Measurements from ENCODE around the gene SMCO2.

SMCO2 gene

DNA sequence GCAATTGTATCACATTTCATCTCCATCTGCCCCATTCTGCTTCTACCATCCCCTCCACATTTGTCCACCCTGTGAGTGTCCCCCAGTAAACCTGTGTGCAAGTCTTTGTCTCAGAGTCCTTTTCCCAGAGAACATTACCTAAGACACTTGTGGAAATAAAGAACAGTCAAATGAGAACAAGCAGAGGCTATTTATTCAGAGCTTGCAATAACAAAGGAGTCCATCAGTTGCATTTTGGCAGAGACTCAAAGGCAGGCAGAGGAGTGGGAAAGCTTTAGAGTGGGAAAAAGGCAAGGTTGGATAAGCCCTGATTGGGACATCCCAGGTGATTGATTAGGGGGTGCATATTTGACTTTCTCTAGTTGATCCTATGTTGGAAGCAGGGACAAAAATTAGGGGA, 59.2 kb downstream of the SMCO2 start:
- POLR2A ChIA-PET: interaction anchor here (0.5 kb wide), 1 partner anchor 18 kb away, joined by 11 read pairs; the partner anchor contains the start of gene PPFIBP1
- CTCF ChIA-PET: interaction anchor here (1.2 kb wide), 1 partner anchor 11 kb away, joined by 3 read pairs; no protein-coding TSS in a partner anchor
- TF ChIP-seq, protein P1, sequence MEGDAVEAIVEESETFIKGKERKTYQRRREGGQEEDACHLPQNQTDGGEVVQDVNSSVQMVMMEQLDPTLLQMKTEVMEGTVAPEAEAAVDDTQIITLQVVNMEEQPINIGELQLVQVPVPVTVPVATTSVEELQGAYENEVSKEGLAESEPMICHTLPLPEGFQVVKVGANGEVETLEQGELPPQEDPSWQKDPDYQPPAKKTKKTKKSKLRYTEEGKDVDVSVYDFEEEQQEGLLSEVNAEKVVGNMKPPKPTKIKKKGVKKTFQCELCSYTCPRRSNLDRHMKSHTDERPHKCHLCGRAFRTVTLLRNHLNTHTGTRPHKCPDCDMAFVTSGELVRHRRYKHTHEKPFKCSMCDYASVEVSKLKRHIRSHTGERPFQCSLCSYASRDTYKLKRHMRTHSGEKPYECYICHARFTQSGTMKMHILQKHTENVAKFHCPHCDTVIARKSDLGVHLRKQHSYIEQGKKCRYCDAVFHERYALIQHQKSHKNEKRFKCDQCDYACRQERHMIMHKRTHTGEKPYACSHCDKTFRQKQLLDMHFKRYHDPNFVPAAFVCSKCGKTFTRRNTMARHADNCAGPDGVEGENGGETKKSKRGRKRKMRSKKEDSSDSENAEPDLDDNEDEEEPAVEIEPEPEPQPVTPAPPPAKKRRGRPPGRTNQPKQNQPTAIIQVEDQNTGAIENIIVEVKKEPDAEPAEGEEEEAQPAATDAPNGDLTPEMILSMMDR (IDR thresholded peaks at IDR 0.05; ENCODE audit: control extremely low read depth, extremely low read depth, low read depth, missing control alignments): no peak
- DNase-seq (ENCODE audit: extremely low spot score): no peak

DNA sequence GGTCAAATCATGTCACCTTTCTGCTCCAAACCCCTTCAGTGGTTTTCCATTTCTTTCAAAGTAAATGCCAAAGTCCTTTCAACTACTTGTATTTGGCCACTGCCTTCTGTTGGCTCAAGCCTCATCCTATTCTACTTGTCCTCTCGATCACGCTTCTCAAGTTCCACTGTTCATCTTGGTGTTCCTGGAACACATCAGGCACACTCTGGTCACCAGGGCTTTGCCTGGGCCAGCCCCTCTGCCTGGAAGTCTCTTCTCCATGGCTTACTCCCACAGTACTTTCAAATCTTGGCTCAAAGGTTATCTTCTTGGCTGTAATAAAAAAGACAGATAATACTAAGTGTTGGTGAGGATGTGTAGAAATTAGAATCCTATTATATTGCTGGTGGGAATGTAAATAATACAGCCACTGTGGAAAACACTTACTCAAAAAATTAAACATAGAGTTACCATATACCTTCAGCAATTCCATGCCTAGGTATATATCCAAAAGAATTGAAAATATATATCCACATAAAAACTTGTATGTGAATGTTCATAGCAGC, 60.2 kb downstream of the SMCO2 start:
- POLR2A ChIA-PET: no interaction called here
- DNase-seq (ENCODE audit: extremely low spot score): no peak
- TF ChIP-seq, protein P1 (IDR thresholded peaks at IDR 0.05; ENCODE audit: control extremely low read depth, extremely low read depth, low read depth, missing control alignments): no peak
- CTCF ChIA-PET: interaction anchor here (1.2 kb wide), 1 partner anchor 12 kb away, joined by 3 read pairs; no protein-coding TSS in a partner anchor

DNA sequence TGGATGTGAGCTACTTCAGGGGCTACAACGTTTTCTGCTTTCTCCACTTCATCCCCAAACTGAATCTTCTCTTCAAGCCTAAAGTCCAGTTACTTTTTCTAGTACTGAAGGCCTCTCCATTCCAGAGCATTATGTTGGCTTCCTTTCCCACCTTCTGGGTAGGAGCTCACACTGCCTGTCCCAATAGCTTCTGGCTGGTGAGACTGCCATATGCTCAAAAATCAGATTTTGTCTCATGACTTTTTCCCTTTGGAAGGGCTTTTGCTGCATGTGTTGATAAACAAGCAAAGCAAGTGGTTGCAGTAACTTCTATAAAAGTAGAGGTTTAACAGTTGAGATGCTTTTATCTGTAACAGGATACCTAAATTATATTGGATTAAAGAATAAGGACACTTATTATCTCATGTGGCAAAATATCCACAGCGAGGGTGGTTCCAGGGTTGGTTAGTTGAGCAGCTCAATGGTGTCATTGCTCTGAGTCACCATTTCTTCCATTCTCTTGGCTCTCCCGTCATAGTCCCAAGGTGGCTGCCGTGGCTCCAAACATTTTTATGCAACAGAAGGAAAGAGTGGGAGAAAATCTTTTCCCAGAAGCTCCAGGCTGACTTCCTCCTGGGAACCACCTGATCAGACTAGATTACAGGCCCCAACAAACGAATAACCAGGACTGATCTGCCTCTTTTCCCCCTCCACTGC, 62.3 kb downstream of the SMCO2 start:
- CTCF ChIA-PET: no interaction called here
- TF ChIP-seq, protein P1 (IDR thresholded peaks at IDR 0.05; ENCODE audit: control extremely low read depth, extremely low read depth, low read depth, missing control alignments): no peak
- POLR2A ChIA-PET: no interaction called here
- DNase-seq (ENCODE audit: extremely low spot score): no peak

DNA sequence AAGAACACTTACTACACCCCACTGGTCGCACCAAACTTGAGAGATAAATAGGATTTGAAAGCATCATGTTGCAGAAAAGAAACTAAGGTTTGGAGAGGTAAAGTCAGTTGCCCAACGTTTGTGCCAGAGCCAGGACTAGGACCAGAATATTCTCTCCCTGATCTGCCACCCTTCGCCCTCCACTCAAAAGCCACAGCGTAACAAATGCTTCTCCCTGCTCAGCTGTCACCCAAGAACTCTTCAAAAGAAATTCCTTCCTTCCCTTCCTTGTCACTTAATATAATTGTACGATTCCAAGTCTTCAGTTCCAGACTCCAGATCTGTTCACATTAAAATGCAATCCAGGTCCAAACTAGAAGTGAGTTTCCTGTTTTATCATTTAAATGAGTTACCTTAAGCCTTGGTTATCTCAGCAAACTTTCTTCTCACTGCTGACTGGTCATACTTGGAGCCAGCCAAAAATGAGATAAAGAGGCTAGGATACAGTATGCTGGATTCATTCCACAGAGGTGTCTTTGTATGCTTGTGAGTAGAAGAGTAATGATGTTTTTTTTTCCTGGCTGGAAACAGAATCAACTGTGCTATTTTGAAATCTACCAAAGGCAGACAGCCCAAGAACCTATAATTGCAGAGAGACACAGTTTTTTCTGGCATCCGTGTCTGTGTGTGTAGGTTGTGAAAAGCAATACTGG, 64.6 kb downstream of the SMCO2 start:
- CTCF ChIA-PET: no interaction called here
- DNase-seq (ENCODE audit: extremely low spot score): no peak
- POLR2A ChIA-PET: no interaction called here
- TF ChIP-seq, protein P1 (IDR thresholded peaks at IDR 0.05; ENCODE audit: control extremely low read depth, extremely low read depth, low read depth, missing control alignments): no peak

DNA sequence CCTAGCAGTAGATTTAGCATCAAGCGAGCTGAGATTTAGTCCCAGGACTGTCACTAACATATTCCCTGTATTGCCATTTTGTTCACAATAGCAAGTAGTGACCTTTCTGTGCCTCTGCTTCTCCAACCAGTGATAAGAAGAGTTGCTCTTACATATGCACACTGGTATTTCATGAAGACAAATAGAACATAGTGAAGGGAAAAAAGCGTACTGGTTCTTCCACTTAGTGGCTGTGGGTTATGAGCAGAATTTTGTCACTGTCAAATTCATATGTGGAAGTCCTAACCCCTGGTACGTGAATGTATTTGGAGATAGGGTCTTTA, 65.1 kb downstream of the SMCO2 start:
- no peak for DNase-seq (ENCODE audit: extremely low spot score)
- ChIA-PET CTCF (no interaction called here), POLR2A (no interaction called here)
- TF ChIP-seq, protein P1 (IDR thresholded peaks at IDR 0.05; ENCODE audit: control extremely low read depth, extremely low read depth, low read depth, missing control alignments): no peak

DNA sequence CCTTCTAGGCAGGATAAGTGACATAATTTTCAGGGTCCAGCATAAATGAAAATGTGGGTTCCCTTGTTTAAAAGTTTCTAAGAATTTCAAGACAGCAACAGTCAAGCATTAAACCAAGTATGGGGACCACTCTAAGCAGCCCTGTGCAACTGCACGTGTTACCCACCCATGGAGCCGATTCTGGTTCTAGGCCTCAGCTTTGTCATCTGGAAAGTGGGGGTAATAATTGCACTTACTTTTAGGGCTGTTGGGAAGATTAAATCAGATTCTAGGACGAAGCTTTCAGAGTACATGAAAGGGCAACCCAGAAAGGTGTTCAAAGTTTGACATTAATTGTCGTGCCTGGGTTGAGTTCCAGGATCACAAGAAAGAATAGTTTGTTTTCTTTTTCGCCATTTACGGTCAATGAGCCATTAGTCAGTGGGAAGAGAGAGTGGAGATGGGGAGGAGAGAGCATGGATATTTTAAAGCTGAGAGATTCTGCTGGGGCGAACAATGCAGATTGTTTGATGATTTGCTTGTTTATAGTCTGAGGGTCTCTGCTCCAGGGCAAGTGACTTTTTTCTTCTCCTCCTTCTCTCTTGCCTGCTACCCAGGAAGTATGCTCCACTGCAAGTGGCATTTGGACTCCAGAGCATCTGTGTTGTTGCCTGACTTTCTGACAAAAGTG, 66.8 kb downstream of the SMCO2 start:
- CTCF ChIA-PET: interaction anchor here (2.8 kb wide), 1 partner anchor 10 kb away, joined by 13 read pairs; the partner anchor contains the start of gene PPFIBP1
- no peak for DNase-seq (ENCODE audit: extremely low spot score)
- POLR2A ChIA-PET: no interaction called here
- TF ChIP-seq, protein P1 (IDR thresholded peaks at IDR 0.05; ENCODE audit: control extremely low read depth, extremely low read depth, low read depth, missing control alignments): no peak

Data from GM10248 (cell line).